ENCODE measurements around the gene BANK1.

The BANK1 gene

DNA sequence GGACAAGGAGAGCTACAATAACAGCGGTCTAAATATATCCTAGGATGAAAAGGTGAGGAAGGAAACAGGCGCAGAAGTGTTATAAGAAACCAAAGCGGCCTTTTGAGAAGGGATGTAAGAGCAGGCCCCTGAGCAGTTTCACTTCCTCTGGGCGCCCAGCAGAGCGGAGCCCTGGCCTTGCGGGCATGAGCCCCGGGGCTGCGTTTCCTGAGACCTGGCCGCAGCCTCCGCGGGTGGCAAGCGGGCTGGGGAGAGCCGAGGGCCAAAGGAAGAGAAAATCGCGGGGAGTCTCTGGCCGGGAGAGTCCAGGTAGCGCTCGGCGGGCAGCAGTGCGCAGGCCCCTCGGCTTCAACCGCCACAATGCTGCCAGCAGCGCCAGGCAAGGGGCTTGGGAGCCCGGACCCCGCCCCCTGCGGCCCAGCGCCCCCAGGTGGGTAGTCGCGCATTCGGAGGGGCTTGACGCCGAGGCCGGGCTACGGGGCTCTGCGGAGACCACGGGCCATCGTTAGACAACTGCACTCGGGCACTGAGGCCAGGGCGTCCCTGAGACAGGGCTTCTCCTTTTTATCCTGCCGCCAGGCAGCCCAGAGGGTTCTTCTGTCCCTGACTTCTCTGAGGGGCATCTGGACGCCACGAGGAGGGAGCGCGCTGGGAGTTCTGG, at the start of gene BANK1:
BANK1 (plus strand) TSS at position 210 of the 661 bp plus-strand sequence; CDS start at position 361, 151 bp downstream.
- Histone ChIP-seq H3K4me3 (ENCODE audit: low read depth, low read length) (no peak within 1 kb of the TSS), H3K27ac (no peak within 1 kb of the TSS), H3K36me3 (no peaks in the 10 kb centered on the region), H3K9me3 (ENCODE audit: severe bottlenecking) (no peaks in the 10 kb centered on the region), H3K27me3 (ENCODE audit: insufficient read depth, low read depth, severe bottlenecking) (no peaks in the 10 kb centered on the region)
- TF ChIP-seq, protein P1, sequence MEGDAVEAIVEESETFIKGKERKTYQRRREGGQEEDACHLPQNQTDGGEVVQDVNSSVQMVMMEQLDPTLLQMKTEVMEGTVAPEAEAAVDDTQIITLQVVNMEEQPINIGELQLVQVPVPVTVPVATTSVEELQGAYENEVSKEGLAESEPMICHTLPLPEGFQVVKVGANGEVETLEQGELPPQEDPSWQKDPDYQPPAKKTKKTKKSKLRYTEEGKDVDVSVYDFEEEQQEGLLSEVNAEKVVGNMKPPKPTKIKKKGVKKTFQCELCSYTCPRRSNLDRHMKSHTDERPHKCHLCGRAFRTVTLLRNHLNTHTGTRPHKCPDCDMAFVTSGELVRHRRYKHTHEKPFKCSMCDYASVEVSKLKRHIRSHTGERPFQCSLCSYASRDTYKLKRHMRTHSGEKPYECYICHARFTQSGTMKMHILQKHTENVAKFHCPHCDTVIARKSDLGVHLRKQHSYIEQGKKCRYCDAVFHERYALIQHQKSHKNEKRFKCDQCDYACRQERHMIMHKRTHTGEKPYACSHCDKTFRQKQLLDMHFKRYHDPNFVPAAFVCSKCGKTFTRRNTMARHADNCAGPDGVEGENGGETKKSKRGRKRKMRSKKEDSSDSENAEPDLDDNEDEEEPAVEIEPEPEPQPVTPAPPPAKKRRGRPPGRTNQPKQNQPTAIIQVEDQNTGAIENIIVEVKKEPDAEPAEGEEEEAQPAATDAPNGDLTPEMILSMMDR (IDR thresholded peaks at IDR 0.05; ENCODE audit: low read depth, low read length) = no peak
- no peak for DNase-seq

DNA sequence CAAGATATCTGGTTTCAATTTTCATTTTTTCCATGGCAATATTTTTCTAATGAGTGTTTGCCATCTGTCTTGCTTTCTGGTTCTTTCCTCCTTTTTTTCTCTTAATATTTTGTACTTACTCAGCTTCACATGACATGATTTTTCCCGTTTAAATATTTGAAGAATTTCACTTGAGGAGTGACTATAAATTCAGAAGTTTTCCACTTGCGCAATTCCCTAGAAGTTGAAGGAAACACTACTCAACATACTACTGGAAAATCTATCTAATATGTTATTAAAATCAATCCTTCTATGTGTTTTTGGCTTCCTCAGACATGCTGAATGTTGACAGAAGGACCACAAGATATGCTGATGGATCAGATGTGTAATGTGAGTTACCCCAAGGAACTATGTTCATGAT, 36.8 kb upstream of the BANK1 start:
- Histone ChIP-seq H3K36me3 (no peaks in the 10 kb centered on the region), H3K27ac (no peak overlapping the region), H3K4me3 (ENCODE audit: low read depth, low read length) (no peak overlapping the region), H3K9me3 (ENCODE audit: severe bottlenecking) (no peaks in the 10 kb centered on the region), H3K27me3 (ENCODE audit: insufficient read depth, low read depth, severe bottlenecking) (no peaks in the 10 kb centered on the region)
- no peak for DNase-seq
- TF ChIP-seq, protein P1 (IDR thresholded peaks at IDR 0.05; ENCODE audit: low read depth, low read length) = no peak

- no peak overlapping the region for H3K4me3 ChIP-seq (ENCODE audit: low read depth, low read length)
- no peak for DNase-seq
- H3K27ac ChIP-seq = no peak overlapping the region
- H3K36me3 ChIP-seq = no peaks in the 10 kb centered on the region
- H3K9me3 ChIP-seq (ENCODE audit: severe bottlenecking) = no peaks in the 10 kb centered on the region
- H3K27me3 ChIP-seq (ENCODE audit: insufficient read depth, low read depth, severe bottlenecking) = no peaks in the 10 kb centered on the region
- TF ChIP-seq, protein P1 (IDR thresholded peaks at IDR 0.05; ENCODE audit: low read depth, low read length) = no peak
Measured at GRCh38 chr4:101756181-101756580, 34.3 kb upstream of the BANK1 start.

DNA sequence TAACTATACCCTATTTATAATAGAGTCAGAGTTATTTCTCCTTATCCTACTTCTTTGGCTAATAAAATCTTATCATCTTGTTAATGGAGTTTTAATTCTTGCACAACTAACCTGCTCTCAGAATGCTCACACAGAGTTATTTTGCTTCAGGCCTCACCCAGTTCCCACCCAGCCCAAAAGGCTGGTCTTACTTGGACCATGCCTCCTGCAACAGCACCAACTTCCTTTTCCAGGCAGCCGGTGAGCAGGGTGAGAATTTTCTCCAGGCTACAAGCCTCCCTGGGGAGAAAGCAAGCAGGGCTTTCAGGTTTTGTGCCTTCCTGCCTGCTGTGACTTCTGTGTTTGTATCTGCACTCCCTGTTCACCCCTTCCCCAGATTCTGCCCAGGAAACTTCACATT, 29.1 kb upstream of the BANK1 start:
- H3K27me3 ChIP-seq (ENCODE audit: insufficient read depth, low read depth, severe bottlenecking) = no peaks in the 10 kb centered on the region
- no peak overlapping the region for H3K27ac ChIP-seq
- H3K4me3 ChIP-seq (ENCODE audit: low read depth, low read length) = no peak overlapping the region
- no peaks in the 10 kb centered on the region for H3K36me3 ChIP-seq
- no peak for DNase-seq
- TF ChIP-seq, protein P1 (IDR thresholded peaks at IDR 0.05; ENCODE audit: low read depth, low read length) = no peak
- H3K9me3 ChIP-seq (ENCODE audit: severe bottlenecking) = no peaks in the 10 kb centered on the region

DNA sequence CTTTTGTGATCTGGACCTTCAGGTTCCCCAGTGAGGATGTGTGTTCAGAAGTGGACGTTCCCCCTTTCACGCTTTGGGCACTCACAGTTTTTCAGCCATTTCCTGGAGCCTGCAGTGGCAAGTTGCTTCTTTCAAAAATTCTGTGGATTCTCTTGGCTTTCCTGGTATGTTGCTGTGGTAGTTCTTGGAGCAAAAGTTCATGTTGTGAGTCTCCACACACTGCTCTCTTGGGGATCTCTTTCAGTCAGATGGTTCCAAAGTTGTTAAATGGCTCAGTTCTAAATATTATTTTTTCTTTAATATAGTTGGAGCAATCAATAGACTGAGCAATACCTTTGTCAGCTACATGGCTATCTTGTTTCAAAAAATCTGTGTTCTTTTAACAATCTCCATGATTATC, 28.5 kb upstream of the BANK1 start:
- no peaks in the 10 kb centered on the region for H3K27me3 ChIP-seq (ENCODE audit: insufficient read depth, low read depth, severe bottlenecking)
- H3K9me3 ChIP-seq (ENCODE audit: severe bottlenecking) = no peaks in the 10 kb centered on the region
- no peaks in the 10 kb centered on the region for H3K36me3 ChIP-seq
- no peak for DNase-seq
- H3K27ac ChIP-seq = no peak overlapping the region
- TF ChIP-seq, protein P1 (IDR thresholded peaks at IDR 0.05; ENCODE audit: low read depth, low read length) = no peak
- H3K4me3 ChIP-seq (ENCODE audit: low read depth, low read length) = no peak overlapping the region

DNA sequence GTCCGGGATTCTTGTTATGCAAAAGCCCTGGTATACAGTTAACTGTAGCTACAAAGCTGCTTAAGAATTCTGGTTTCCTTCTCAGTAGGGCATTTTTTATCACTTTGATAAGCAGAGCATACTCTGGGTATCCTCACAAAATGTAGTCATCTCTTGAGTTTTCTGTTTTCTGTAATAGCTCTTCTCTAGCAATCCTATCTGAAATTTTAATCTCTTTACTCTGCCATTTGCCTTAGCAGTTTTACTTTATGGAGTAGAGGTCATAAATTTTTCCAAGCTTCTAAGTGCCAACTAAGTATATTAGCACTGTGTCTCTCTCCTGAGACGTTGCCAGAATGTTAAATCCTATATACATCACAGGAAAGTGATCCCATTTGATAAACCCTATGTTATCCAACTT, 28.0 kb upstream of the BANK1 start:
- H3K36me3 ChIP-seq = no peaks in the 10 kb centered on the region
- TF ChIP-seq, protein P1 (IDR thresholded peaks at IDR 0.05; ENCODE audit: low read depth, low read length) = no peak
- H3K9me3 ChIP-seq (ENCODE audit: severe bottlenecking) = no peaks in the 10 kb centered on the region
- H3K27ac ChIP-seq = no peak overlapping the region
- no peaks in the 10 kb centered on the region for H3K27me3 ChIP-seq (ENCODE audit: insufficient read depth, low read depth, severe bottlenecking)
- no peak overlapping the region for H3K4me3 ChIP-seq (ENCODE audit: low read depth, low read length)
- DNase-seq = no peak

Data from WERI-Rb-1 (cell line).